HG03095 (cell line): ENCODE results near the gene CTAG1B.
"Not testable (repeated sequence)": the region's sequence is repeated elsewhere in the genome, so short reads cannot be mapped to it uniquely, and the experiment has no call there.

Source experiments
- ATAC-seq: cut with Tn5 transposase; IDR thresholded peaks from one replicate; pipeline ENCODE4 v1.9.1; 2021; ENCODE audit warnings: moderate library complexity; ENCODE audit not compliant: unreplicated experiment

CTAG1B gene

DNA sequence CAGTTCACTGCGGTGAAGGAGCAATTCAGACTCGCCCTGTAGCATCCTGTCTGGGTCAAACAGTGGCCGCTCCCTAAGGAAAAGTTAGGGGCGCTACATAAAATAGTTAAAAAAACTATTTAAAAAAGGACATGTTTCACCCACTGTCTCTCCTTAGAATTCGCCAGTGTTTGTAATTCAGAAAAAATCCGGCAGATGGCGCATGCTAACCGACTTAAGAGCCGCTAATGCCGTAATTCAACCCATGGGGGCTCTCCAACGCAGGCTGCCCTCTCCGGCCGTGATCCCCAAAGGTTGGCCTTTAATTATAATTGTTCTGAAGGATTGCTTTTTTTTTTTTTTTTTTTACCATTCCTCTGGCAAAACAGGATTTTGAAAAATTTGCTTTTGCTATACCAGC, 28.7 kb downstream of the CTAG1B start:
- ATAC-seq = not testable (repeated sequence)

DNA sequence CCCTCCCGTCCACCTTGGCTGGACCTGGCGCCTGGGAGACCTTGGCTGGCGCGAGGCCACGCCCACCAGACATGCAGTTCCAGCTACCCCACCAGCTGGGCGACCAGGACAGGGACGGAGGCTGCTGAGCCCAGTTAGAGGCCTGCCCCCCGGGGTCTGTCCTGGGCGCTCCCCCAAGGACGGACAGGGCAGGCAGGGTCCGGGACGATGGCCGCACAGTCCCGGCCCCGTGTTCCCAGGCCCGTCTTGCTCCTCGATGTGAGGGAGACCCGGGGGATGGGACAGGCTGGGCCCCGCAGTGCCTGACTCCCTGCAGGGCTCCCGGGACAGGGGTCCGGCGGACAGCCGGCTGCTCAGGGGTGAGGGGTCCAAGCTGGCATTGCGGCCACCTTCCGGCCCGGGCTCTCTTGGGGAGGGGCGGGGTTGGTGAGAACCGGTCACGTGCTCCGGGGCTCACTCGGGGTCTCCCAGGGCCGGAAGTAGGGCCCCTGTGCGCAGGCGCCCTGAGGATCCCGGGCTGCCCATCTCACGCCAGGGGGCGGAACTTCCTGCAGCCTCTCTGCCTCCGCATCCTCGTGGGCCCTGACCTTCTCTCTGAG, 34.4 kb downstream of the CTAG1B start, which contains the start of gene CTAG1A:
TSS of gene CTAG1A (plus strand) at position 549 of the 599 bp plus-strand sequence. CDS start 74 bp downstream, outside the sequence.
- ATAC-seq = not testable (repeated sequence)

DNA sequence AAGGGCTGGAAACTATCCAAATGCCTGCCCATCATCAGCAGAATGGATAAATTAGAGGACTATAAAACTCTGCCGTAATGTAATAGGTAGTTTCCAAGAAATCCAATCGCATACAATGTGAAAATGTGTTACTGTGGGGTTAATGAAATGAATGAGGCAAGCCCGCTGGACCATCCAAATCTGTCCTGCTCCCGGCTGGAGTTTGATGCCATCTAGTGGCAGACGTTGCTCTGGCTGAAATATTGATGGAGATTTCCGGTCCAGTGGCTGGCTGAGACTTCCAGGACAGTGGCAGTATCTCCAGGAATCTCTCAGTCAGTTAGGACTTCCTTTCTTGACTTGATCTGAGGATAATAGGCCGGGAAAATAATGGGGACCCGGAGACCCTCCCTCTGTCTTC, 36.1 kb downstream of the CTAG1B start:
- not testable (repeated sequence) for ATAC-seq

- ATAC-seq = not testable (repeated sequence)
These were observed 44.0 kb downstream of the CTAG1B start for GRCh38 chrX:154575076-154575475.

- not testable (repeated sequence) for ATAC-seq
These were observed 46.0 kb downstream of the CTAG1B start for GRCh38 chrX:154573061-154573460.

DNA sequence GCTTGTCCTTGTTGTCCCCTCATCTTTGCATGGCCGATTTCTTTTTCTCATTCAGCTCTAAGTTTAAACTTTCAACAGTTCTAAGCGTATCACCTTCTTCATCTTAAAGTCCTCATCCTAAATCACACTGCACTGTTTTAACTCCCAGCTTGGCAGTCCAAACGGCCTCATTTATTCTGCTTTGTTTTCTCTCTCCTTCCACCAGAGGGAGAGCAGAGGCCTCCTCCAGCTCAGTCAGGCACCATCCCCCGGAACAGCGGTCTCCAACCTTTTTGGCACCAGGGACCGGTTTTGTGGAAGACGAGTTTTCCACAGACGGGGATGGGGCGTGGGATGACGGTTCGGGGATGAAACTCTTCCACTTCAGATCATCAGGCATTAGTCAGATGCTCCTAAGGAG, 48.7 kb downstream of the CTAG1B start:
- not testable (repeated sequence) for ATAC-seq
